Nephron progenitor cell (in vitro differentiated cells): Measurements from ENCODE around the gene AUH.

Experiments used
- DNase-seq: peaks from one replicate; pipeline ENCODE4 v3.0.0; 2021
- H3K27ac Mint-ChIP-seq: 2 replicates; pipeline ENCODE4 v1.8.0; 2021; ENCODE audit warnings: mild to moderate bottlenecking, moderate library complexity, mixed read lengths
- H3K27me3 Mint-ChIP-seq: 2 replicates; pipeline ENCODE4 v1.8.0; 2021; ENCODE audit warnings: mild to moderate bottlenecking, low read depth, mixed read lengths; ENCODE audit not compliant: poor library complexity
- H3K36me3 Mint-ChIP-seq: 2 replicates; pipeline ENCODE4 v1.8.0; 2021; ENCODE audit warnings: low read depth, mixed read lengths
- H3K4me1 Mint-ChIP-seq: 2 replicates; pipeline ENCODE4 v1.8.0; 2021; ENCODE audit warnings: mixed read lengths
- H3K4me3 Mint-ChIP-seq: 2 replicates; pipeline ENCODE4 v1.8.0; 2021; ENCODE audit warnings: mild to moderate bottlenecking, moderate library complexity, mixed read lengths
- H3K9me3 Mint-ChIP-seq: 2 replicates; pipeline ENCODE4 v1.8.0; 2021; ENCODE audit warnings: mild to moderate bottlenecking, moderate library complexity, mixed read lengths
- CTCF ChIP-seq: fragments of 200-600 bp; sonication (generic); IDR thresholded peaks from 2 replicates; pipeline ENCODE4 v1.5.0; 2021; ENCODE audit warnings: antibody characterized with exemption

Gene AUH

GRCh38 chr9:91306296-91306630 lies 55.5 kb downstream of the AUH start:
- no peak for TF ChIP-seq CTCF
- Mint-ChIP-seq H3K27ac (peak overlapping the region; percentile 53), H3K4me3 (no peak overlapping the region), H3K9me3 (no peaks in the 10 kb centered on the region), H3K27me3 (no peaks in the 10 kb centered on the region), H3K36me3 (peaks cover 53% of the 10 kb centered on the region), H3K4me1 (peaks cover 6% of the 10 kb centered on the region)
- DNase-seq: no peak

GRCh38 chr9:91305596-91306295 lies 56.0 kb downstream of the AUH start:
- no peak for TF ChIP-seq CTCF
- Mint-ChIP-seq H3K36me3 (peaks cover 52% of the 10 kb centered on the region), H3K9me3 (no peaks in the 10 kb centered on the region), H3K27me3 (no peaks in the 10 kb centered on the region), H3K4me3 (no peak overlapping the region), H3K27ac (peak overlapping the region; percentile 53), H3K4me1 (peaks cover 6% of the 10 kb centered on the region)
- DNase-seq: no peak

DNA sequence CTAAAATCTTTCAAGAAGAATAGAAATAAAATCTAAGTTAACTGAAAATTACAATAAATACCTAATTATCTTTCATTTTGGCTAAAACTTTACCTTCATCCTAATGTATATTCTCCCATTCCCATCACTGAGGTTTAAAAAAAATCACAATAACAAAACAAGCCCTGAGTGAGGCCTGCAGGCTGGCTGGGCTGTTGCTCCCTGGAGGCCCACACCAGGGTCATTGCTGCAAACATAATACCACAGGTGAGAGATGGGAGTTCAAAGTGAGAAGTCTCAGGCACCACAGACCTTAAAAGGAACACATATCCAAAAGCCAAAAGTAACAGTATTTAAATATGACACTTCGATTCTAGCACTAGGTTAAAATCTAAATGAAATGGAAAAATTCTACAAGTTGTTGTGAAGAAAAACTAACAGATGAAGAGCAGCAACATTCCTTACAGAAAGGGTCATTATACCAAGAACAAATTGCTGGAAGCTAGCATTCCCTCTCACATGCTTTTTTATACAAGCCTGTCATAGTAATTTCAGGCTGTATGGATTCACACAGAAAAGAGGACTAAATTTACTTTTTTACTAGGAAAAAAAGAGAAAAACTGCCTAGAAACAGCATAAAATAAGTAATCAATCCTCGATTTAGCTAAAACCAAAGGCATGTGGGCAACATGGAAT lies 57.8 kb downstream of the AUH start:
- H3K36me3 Mint-ChIP-seq: peaks cover 35% of the 10 kb centered on the region
- H3K4me1 Mint-ChIP-seq: peaks cover 22% of the 10 kb centered on the region
- H3K27ac Mint-ChIP-seq: peak overlapping the region; percentile 22
- H3K4me3 Mint-ChIP-seq: no peak overlapping the region
- no peak for DNase-seq
- no peaks in the 10 kb centered on the region for H3K9me3 Mint-ChIP-seq
- no peak for TF ChIP-seq CTCF
- H3K27me3 Mint-ChIP-seq: no peaks in the 10 kb centered on the region

DNA sequence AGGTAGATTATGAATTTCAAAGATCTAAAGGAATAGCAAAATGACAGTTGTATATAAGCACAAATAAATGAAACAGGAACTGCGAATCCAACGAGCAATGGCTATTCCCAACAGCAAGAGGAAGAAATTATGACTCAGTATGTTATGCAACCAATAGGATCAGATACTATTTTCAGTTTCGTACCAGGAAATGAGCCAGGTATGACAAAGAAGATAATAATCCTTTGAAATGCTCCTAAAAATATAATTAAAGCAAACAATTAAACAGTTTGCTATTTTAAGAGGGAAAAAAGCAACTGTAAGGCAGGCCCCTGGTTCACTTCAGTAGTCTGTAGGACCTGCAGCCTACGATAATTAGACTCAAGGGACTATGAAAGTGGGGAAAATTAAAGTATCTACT lies 58.9 kb downstream of the AUH start:
- DNase-seq: no peak
- Mint-ChIP-seq H3K9me3 (no peaks in the 10 kb centered on the region), H3K36me3 (peaks cover 30% of the 10 kb centered on the region), H3K4me3 (no peak overlapping the region), H3K27me3 (no peaks in the 10 kb centered on the region), H3K4me1 (peaks cover 23% of the 10 kb centered on the region), H3K27ac (no peak overlapping the region)
- no peak for TF ChIP-seq CTCF

DNA sequence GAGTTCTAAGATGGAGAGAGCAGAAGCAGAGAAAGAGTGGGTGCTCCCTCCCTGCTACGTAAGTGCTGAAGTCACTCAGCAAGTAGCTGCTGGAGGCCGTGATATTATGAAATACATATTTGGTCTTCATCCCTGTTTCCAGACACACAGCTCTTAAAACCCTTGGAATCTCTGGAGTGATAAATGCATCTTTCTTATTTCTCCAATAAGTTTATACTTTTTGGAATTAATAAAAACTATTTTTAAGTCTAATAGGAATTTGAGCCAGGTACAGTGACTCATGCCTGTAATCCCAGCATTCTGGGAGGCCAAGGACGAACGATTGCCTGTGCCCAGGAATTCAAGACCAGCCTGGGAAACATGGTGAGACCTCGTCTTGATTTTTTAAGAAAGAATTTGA lies 60.6 kb downstream of the AUH start:
- H3K27me3 Mint-ChIP-seq: no peaks in the 10 kb centered on the region
- peaks cover 25% of the 10 kb centered on the region for H3K36me3 Mint-ChIP-seq
- H3K9me3 Mint-ChIP-seq: no peaks in the 10 kb centered on the region
- H3K4me1 Mint-ChIP-seq: peaks cover 23% of the 10 kb centered on the region
- no peak for DNase-seq
- no peak for TF ChIP-seq CTCF
- no peak overlapping the region for H3K4me3 Mint-ChIP-seq
- no peak overlapping the region for H3K27ac Mint-ChIP-seq

GRCh38 chr9:91298311-91298710 lies 63.4 kb downstream of the AUH start:
- no peak for DNase-seq
- peak overlapping the region; percentile 17 for H3K27ac Mint-ChIP-seq
- no peak overlapping the region for H3K4me3 Mint-ChIP-seq
- no peak for TF ChIP-seq CTCF
- H3K9me3 Mint-ChIP-seq: no peaks in the 10 kb centered on the region
- no peaks in the 10 kb centered on the region for H3K27me3 Mint-ChIP-seq
- peaks cover 16% of the 10 kb centered on the region for H3K4me1 Mint-ChIP-seq
- peaks cover 34% of the 10 kb centered on the region for H3K36me3 Mint-ChIP-seq
